AG09319 (cell line): ENCODE data around the gene IL1RAP.

Experiments
- DNase-seq: peaks from one replicate; pipeline ENCODE4 v3.0.0-alpha.2; 2010; ENCODE audit warnings: low read depth; ENCODE audit errors: extremely low read depth
- TF ChIP-seq, protein P1 (sequence below): IDR thresholded peaks from 2 replicates; pipeline ENCODE4 v1.5.1; 2011; ENCODE audit warnings: low read depth, mild to moderate bottlenecking, inconsistent platforms, low read length, moderate library complexity

The IL1RAP gene

DNA sequence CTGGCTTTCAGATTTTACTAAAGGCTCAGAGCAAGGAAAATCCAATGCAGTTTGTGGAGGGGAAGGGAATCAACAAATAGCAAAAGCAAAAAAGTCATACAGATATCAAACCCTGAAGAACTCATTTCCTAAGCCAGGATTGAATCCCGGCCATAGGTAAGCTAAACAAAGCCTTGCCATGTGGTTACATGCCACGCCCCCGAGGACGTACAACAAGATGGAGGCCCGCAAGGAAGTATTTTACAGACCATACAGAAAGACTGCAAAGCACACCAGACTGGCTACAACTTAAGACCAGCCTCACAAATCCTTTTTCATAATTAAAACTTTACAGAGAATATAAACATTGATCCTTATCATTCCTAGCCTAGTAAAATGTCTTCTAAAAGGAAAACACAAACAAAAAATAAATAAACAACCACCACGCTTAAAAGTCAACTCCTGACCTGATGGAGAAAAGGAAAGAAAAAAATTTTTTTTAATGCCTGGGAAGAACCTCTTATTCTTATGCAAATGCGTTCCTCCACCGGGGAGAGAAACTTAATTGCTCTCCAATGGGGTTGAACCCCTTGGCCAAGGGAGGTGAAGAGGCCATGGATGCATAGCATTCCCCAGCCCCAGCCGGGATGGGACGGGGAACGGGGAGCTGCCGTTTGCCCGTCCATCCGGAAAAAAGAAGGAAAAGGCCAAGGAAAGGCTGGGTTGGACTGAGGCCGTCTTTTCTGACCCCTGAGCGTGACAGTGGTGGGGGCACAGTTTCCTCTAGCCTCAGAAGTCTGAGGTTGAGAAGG is 39.3 kb downstream of the IL1RAP start:
- no peak for DNase-seq
- TF ChIP-seq, protein P1, sequence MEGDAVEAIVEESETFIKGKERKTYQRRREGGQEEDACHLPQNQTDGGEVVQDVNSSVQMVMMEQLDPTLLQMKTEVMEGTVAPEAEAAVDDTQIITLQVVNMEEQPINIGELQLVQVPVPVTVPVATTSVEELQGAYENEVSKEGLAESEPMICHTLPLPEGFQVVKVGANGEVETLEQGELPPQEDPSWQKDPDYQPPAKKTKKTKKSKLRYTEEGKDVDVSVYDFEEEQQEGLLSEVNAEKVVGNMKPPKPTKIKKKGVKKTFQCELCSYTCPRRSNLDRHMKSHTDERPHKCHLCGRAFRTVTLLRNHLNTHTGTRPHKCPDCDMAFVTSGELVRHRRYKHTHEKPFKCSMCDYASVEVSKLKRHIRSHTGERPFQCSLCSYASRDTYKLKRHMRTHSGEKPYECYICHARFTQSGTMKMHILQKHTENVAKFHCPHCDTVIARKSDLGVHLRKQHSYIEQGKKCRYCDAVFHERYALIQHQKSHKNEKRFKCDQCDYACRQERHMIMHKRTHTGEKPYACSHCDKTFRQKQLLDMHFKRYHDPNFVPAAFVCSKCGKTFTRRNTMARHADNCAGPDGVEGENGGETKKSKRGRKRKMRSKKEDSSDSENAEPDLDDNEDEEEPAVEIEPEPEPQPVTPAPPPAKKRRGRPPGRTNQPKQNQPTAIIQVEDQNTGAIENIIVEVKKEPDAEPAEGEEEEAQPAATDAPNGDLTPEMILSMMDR, result no peak

DNA sequence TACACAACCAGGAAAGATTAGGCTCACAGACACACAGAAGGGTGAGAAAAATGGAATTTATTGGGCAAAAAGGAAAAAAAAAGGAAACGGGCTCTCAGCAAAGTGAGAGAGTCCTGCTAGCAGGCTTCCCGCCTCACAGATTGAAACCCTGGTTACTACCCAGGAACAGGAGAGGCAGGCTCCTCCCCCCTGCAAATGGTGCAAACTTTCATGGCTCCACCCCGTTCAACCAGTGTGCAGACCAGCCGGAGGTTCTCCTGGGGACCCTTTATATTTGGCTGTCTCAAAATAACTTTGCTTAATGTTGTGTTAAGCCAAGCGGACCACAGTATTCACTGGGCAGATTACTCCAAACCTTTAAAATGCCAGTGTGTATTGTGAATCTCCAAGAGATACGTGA is 40.3 kb downstream of the IL1RAP start:
- no peak for DNase-seq

DNA sequence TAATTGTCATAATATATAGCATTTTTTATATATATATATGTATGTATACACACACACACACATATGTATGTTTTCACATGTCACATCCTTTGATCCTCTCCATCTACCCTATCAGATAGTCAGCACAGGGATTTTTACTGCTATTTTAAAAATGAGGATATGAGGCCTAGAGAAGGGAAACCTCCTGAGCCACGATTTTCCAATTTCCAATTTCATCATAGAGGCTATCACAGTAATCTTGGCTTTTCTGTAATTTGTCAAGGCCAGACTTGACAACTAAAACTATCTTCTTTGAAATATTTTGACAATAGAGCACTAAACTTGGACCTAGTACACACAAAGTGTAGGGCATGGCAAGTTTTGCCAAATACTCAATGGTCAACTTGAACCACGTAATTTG is 42.5 kb downstream of the IL1RAP start:
- TF ChIP-seq, protein P1, result no peak
- DNase-seq, result no peak

More for the DNA sequence above, 40.3 kb downstream of the IL1RAP start:
- TF ChIP-seq, protein P1, result no peak

DNA sequence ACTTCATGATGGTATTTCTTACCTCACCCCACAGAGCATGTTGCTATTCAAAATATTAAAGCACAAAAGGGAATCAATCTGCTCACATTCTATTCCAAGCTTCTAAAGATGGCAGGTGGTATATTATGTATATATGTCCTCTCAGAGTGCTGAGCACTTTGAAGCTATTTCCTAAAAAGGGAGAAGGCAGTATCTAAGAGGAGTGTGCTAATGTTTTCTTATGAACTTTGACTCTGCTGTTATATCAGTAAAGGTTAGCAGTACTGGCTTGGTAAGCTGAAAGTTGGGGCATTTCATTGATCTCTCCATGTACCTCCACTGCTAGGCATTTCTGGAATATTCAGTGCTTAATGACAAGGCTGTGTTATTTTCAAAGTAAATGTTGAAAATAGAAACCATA is 43.4 kb downstream of the IL1RAP start:
- DNase-seq, result no peak
- TF ChIP-seq, protein P1, result no peak

DNA sequence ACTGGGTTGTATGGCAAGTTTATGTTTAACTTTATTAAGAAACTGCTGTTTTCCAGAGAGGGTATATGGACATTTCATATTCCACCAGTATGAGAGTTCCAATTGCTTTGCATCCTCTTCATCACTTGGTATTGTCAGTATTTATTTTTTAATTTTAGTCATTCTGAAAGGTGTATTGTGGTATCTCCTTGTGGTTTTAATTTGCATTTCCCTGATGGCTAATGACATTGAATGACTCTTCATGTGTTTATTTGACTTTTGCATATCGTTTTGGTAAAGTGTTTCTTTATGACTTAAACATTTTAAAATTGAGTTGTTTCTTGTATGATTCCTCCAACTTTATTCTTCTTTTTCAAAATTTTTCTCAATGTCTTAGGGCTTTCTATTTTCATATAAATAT is 44.4 kb downstream of the IL1RAP start:
- no peak for DNase-seq
- TF ChIP-seq, protein P1, result no peak

DNA sequence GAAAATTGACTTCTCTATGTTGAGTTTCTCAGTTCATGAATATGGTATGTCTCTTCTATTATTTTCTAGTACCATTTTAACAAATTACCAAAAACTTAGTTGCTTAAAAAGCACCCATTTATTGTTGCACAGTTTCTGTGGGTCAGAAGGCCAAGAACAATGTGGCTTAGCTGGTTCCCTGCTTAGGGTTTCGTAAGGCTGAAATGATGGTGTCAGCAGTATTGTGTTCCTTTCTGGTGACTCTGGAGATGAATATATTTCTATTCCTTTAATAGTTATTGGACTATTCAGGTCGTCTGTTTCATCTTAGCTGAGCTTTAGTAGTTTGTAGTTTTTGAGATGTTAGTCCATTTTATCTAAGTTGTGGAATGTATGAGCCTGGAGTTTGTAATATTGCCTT is 44.9 kb downstream of the IL1RAP start:
- TF ChIP-seq, protein P1, result no peak
- DNase-seq, result no peak

DNA sequence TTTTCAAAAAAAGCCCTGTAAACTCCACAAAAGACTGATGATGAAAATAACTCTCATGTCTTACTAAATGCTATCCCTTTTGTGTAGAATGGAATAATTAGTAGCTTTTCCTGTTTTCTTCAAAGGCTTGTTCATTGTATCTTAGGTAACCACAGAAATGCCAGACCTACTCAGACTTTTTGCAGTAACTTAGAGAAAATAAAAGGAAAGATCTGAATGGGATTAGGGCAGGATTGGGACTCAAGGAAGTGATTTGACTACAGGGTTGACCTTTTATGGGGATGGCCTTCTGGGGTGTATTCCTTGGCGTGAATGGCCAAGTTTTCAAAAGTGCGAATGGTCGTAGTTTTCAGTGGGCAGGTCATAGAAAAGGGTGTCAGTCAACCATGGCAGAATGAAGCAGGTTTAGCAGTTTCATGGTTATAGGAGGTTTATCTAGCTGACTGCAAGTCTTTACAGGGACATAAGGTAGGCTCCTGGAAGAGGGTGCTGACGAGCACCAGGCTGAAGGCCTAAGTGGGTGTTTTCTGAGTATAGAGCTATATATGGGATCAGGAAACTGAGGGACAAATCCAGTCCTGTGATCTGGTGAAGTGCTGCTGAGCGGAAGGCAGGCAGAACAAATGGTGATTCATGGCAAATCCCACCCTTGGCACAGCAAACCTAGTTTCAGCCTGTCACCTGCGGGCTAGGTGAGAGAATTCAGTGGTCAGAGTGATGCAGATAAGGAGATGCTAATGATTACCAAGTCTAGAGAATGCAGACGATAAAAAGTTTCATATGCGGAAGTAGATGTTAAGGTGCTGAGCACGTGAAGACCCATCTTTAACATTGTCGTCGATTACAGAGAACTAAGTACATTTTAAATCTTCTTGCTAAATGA is 46.4 kb downstream of the IL1RAP start:
- no peak for DNase-seq

More for the DNA sequence above, 46.4 kb downstream of the IL1RAP start:
- TF ChIP-seq, protein P1, result no peak
